Measurements from ENCODE around the gene NEK3.
"Not testable (repeated sequence)": the region's sequence is repeated elsewhere in the genome, so short reads cannot be mapped to it uniquely, and the experiment has no call there.

Gene NEK3

GRCh38 chr13:52179925-52180324, 20.5 kb upstream of the NEK3 start:
- H3K4me1 Mint-ChIP-seq (ENCODE audit: low read depth): peaks cover 6% of the 10 kb centered on the region
- peaks cover 23% of the 10 kb centered on the region for H3K36me3 Mint-ChIP-seq (ENCODE audit: low read depth)
- H3K27me3 Mint-ChIP-seq (ENCODE audit: low read depth): no peaks in the 10 kb centered on the region
- no peak overlapping the region for H3K27ac Mint-ChIP-seq
- no peak overlapping the region for H3K4me3 Mint-ChIP-seq
- H3K9me3 Mint-ChIP-seq: no peaks in the 10 kb centered on the region

- Mint-ChIP-seq H3K4me3 (no peak overlapping the region), H3K27ac (no peak overlapping the region), H3K36me3 (ENCODE audit: low read depth) (peaks cover 29% of the 10 kb centered on the region), H3K27me3 (ENCODE audit: low read depth) (no peaks in the 10 kb centered on the region), H3K9me3 (no peaks in the 10 kb centered on the region), H3K4me1 (ENCODE audit: low read depth) (peaks cover 12% of the 10 kb centered on the region)
Measured at GRCh38 chr13:52177276-52177675, 17.9 kb upstream of the NEK3 start.

- H3K36me3 Mint-ChIP-seq (ENCODE audit: low read depth): peaks cover 23% of the 10 kb centered on the region
- H3K9me3 Mint-ChIP-seq; H3K4me3 Mint-ChIP-seq; H3K27me3 Mint-ChIP-seq (ENCODE audit: low read depth); H3K4me1 Mint-ChIP-seq (ENCODE audit: low read depth); H3K27ac Mint-ChIP-seq: not testable (repeated sequence)
Measured at GRCh38 chr13:52173970-52174369, 14.6 kb upstream of the NEK3 start.

- Mint-ChIP-seq H3K4me3 (no peak overlapping the region), H3K27me3 (ENCODE audit: low read depth) (no peaks in the 10 kb centered on the region), H3K27ac (no peak overlapping the region)
Measured at GRCh38 chr13:52173373-52173772, 14.0 kb upstream of the NEK3 start.

GRCh38 chr13:52171686-52172085, 12.3 kb upstream of the NEK3 start:
- not testable (repeated sequence) for H3K4me3 Mint-ChIP-seq; H3K9me3 Mint-ChIP-seq; H3K27me3 Mint-ChIP-seq (ENCODE audit: low read depth); H3K27ac Mint-ChIP-seq; H3K4me1 Mint-ChIP-seq (ENCODE audit: low read depth)
- peaks cover 21% of the 10 kb centered on the region for H3K36me3 Mint-ChIP-seq (ENCODE audit: low read depth)

More at GRCh38 chr13:52173373-52173772, 14.0 kb upstream of the NEK3 start:
- Mint-ChIP-seq H3K4me1 (ENCODE audit: low read depth) (peaks cover 8% of the 10 kb centered on the region), H3K36me3 (ENCODE audit: low read depth) (peaks cover 25% of the 10 kb centered on the region), H3K9me3 (no peaks in the 10 kb centered on the region)

GRCh38 chr13:52170828-52171391, 11.5 kb upstream of the NEK3 start:
- H3K4me3 Mint-ChIP-seq: not testable (repeated sequence)

GRCh38 chr13:52169839-52170238, 10.4 kb upstream of the NEK3 start:
- H3K4me1 Mint-ChIP-seq (ENCODE audit: low read depth): peaks cover 8% of the 10 kb centered on the region
- no peak overlapping the region for H3K27ac Mint-ChIP-seq
- H3K27me3 Mint-ChIP-seq (ENCODE audit: low read depth): no peaks in the 10 kb centered on the region
- no peak overlapping the region for H3K4me3 Mint-ChIP-seq
- no peaks in the 10 kb centered on the region for H3K9me3 Mint-ChIP-seq
- H3K36me3 Mint-ChIP-seq (ENCODE audit: low read depth): peaks cover 20% of the 10 kb centered on the region

More at GRCh38 chr13:52170828-52171391, 11.5 kb upstream of the NEK3 start:
- H3K27ac Mint-ChIP-seq; H3K9me3 Mint-ChIP-seq; H3K4me1 Mint-ChIP-seq (ENCODE audit: low read depth); H3K27me3 Mint-ChIP-seq (ENCODE audit: low read depth): not testable (repeated sequence)
- peaks cover 23% of the 10 kb centered on the region for H3K36me3 Mint-ChIP-seq (ENCODE audit: low read depth)

- no peak overlapping the region for H3K4me3 Mint-ChIP-seq
- no peaks in the 10 kb centered on the region for H3K9me3 Mint-ChIP-seq
- H3K27me3 Mint-ChIP-seq (ENCODE audit: low read depth): no peaks in the 10 kb centered on the region
- peaks cover 6% of the 10 kb centered on the region for H3K36me3 Mint-ChIP-seq (ENCODE audit: low read depth)
- peaks cover 16% of the 10 kb centered on the region for H3K4me1 Mint-ChIP-seq (ENCODE audit: low read depth)
- H3K27ac Mint-ChIP-seq: no peak overlapping the region
Measured at GRCh38 chr13:52165411-52165810, 6.0 kb upstream of the NEK3 start.

- no peaks in the 10 kb centered on the region for H3K27me3 Mint-ChIP-seq (ENCODE audit: low read depth)
- H3K36me3 Mint-ChIP-seq (ENCODE audit: low read depth): peaks cover 6% of the 10 kb centered on the region
- H3K4me1 Mint-ChIP-seq (ENCODE audit: low read depth): peaks cover 18% of the 10 kb centered on the region
- no peak overlapping the region for H3K27ac Mint-ChIP-seq
- no peaks in the 10 kb centered on the region for H3K9me3 Mint-ChIP-seq
- no peak overlapping the region for H3K4me3 Mint-ChIP-seq
Measured at GRCh38 chr13:52164989-52165388, 5.6 kb upstream of the NEK3 start.

GRCh38 chr13:52163878-52164277, 4.5 kb upstream of the NEK3 start:
- not testable (repeated sequence) for H3K27ac Mint-ChIP-seq; H3K9me3 Mint-ChIP-seq; H3K4me3 Mint-ChIP-seq; H3K27me3 Mint-ChIP-seq (ENCODE audit: low read depth); H3K36me3 Mint-ChIP-seq (ENCODE audit: low read depth)
- H3K4me1 Mint-ChIP-seq (ENCODE audit: low read depth): peaks cover 23% of the 10 kb centered on the region

GRCh38 chr13:52162279-52163101, 3.1 kb upstream of the NEK3 start:
- Mint-ChIP-seq H3K9me3 (no peaks in the 10 kb centered on the region), H3K4me3 (no peak overlapping the region), H3K27ac (no peak overlapping the region), H3K27me3 (ENCODE audit: low read depth) (no peaks in the 10 kb centered on the region), H3K36me3 (ENCODE audit: low read depth) (peaks cover 2% of the 10 kb centered on the region), H3K4me1 (ENCODE audit: low read depth) (peaks cover 34% of the 10 kb centered on the region)

- no peaks in the 10 kb centered on the region for H3K9me3 Mint-ChIP-seq
- H3K27me3 Mint-ChIP-seq (ENCODE audit: low read depth): no peaks in the 10 kb centered on the region
- H3K36me3 Mint-ChIP-seq (ENCODE audit: low read depth): peaks cover 4% of the 10 kb centered on the region
- no peak overlapping the region for H3K4me3 Mint-ChIP-seq
- H3K27ac Mint-ChIP-seq: no peak overlapping the region
- peaks cover 45% of the 10 kb centered on the region for H3K4me1 Mint-ChIP-seq (ENCODE audit: low read depth)
Measured at GRCh38 chr13:52161181-52161646, 1.8 kb upstream of the NEK3 start.

- H3K27ac Mint-ChIP-seq: no peak overlapping the region
- H3K4me1 Mint-ChIP-seq (ENCODE audit: low read depth): peaks cover 45% of the 10 kb centered on the region
Measured at GRCh38 chr13:52160506-52160905, 1.1 kb upstream of the NEK3 start.

GRCh38 chr13:52160053-52160452, 656 bp upstream of the NEK3 start:
- Mint-ChIP-seq H3K9me3 (no peaks in the 10 kb centered on the region), H3K27ac (peak overlapping the region; percentile 76), H3K4me3 (peak overlapping the region; percentile 82), H3K36me3 (ENCODE audit: low read depth) (peaks cover 3% of the 10 kb centered on the region), H3K27me3 (ENCODE audit: low read depth) (no peaks in the 10 kb centered on the region), H3K4me1 (ENCODE audit: low read depth) (peaks cover 45% of the 10 kb centered on the region)

More at GRCh38 chr13:52160506-52160905, 1.1 kb upstream of the NEK3 start:
- Mint-ChIP-seq H3K36me3 (ENCODE audit: low read depth) (peaks cover 3% of the 10 kb centered on the region), H3K4me3 (no peak overlapping the region), H3K27me3 (ENCODE audit: low read depth) (no peaks in the 10 kb centered on the region), H3K9me3 (no peaks in the 10 kb centered on the region)

GRCh38 chr13:52158629-52159158, 703 bp downstream of the NEK3 start:
- Mint-ChIP-seq H3K9me3 (no peaks in the 10 kb centered on the region), H3K36me3 (ENCODE audit: low read depth) (peaks cover 5% of the 10 kb centered on the region), H3K4me1 (ENCODE audit: low read depth) (peaks cover 43% of the 10 kb centered on the region), H3K27me3 (ENCODE audit: low read depth) (no peaks in the 10 kb centered on the region), H3K27ac (peak overlapping the region; percentile 75), H3K4me3 (peak overlapping the region; percentile 82)
